Hematopoietic multipotent progenitor cell treated with erythropoietin and hydrocortisone succinate and interleukin-3 and kit ligand, for 4 days (in vitro differentiated cells): ENCODE data around the gene RRAGB.
"Not testable (repeated sequence)": the region's sequence is repeated elsewhere in the genome, so short reads cannot be mapped to it uniquely, and the experiment has no call there.

ENCODE experiments used
- DNase-seq: peaks from one replicate; pipeline ENCODE4 v3.0.0-alpha.2; 2015

The RRAGB gene

GRCh38 chrX:55717521-55718497 lies at the start of gene RRAGB:
RRAGB (plus strand) TSS chrX:55717749; CDS start chrX:55718328, 579 bp downstream.
- peak; percentile 97 for DNase-seq

GRCh38 chrX:55668084-55668483 lies 49.5 kb upstream of the RRAGB start:
- no peak for DNase-seq

GRCh38 chrX:55688579-55688978 lies 29.0 kb upstream of the RRAGB start:
- DNase-seq: not testable (repeated sequence)

- no peak for DNase-seq
Observed at GRCh38 chrX:55695227-55696018, 22.1 kb upstream of the RRAGB start.

GRCh38 chrX:55697381-55697780 lies 20.2 kb upstream of the RRAGB start:
- peak; percentile 70 for DNase-seq

GRCh38 chrX:55702671-55703070 lies 14.9 kb upstream of the RRAGB start:
- peak; percentile 64 for DNase-seq

GRCh38 chrX:55703436-55703835 lies 14.1 kb upstream of the RRAGB start:
- DNase-seq: not testable (repeated sequence)

GRCh38 chrX:55705066-55705465 lies 12.5 kb upstream of the RRAGB start:
- DNase-seq: peak; percentile 42

GRCh38 chrX:55709735-55710134 lies 7.8 kb upstream of the RRAGB start:
- DNase-seq: peak; percentile 40

- DNase-seq: no peak
Observed at GRCh38 chrX:55710701-55711100, 6.8 kb upstream of the RRAGB start.

GRCh38 chrX:55713631-55714030 lies 3.9 kb upstream of the RRAGB start:
- peak; percentile 13 for DNase-seq

GRCh38 chrX:55714161-55714560 lies 3.4 kb upstream of the RRAGB start:
- DNase-seq: peak; percentile 18

GRCh38 chrX:55715847-55716246 lies 1.7 kb upstream of the RRAGB start:
- DNase-seq: peak; percentile 44

GRCh38 chrX:55716937-55717336 lies 612 bp upstream of the RRAGB start:
- no peak for DNase-seq

GRCh38 chrX:55731826-55732225 lies 14.3 kb downstream of the RRAGB start:
- DNase-seq: peak; percentile 17

- no peak for DNase-seq
Observed at GRCh38 chrX:55738969-55739368, 21.4 kb downstream of the RRAGB start.

GRCh38 chrX:55742649-55743048 lies 25.1 kb downstream of the RRAGB start:
- DNase-seq: no peak

- DNase-seq: not testable (repeated sequence)
Observed at GRCh38 chrX:55748463-55748862, 30.9 kb downstream of the RRAGB start.

GRCh38 chrX:55750256-55750655 lies 32.7 kb downstream of the RRAGB start:
- no peak for DNase-seq

- no peak for DNase-seq
Observed at GRCh38 chrX:55754861-55755294, 37.3 kb downstream of the RRAGB start.

GRCh38 chrX:55758033-55758432 lies 40.5 kb downstream of the RRAGB start:
- DNase-seq: no peak

GRCh38 chrX:55759478-55759877 lies 41.9 kb downstream of the RRAGB start:
- DNase-seq: no peak

- DNase-seq: no peak
Observed at GRCh38 chrX:55767100-55767499, 49.6 kb downstream of the RRAGB start.

GRCh38 chrX:55774419-55774818 lies 56.9 kb downstream of the RRAGB start:
- not testable (repeated sequence) for DNase-seq
